ENCODE data around the gene NEDD9. TPM values are rescaled to one million over a fixed set of nuclear protein-coding genes. Genes with fewer than 3 reads are reported as not detected.

Gene NEDD9
- total and polyA plus RNA-seq, 10 of the 15 experiments (the other 5 are each of a cell fraction or from before 2014, with no cell fraction given), result 4.9 to 92.6 (median 14.6) TPM

GRCh38 chr6:11177271-11177670 is 55.2 kb downstream of the NEDD9 start:
- TF ChIP-seq FOS (IDR thresholded peaks at IDR 0.05; ENCODE audit: borderline replicate concordance, extremely low read depth, insufficient read length) (no peak), SRF (IDR thresholded peaks at IDR 0.05; ENCODE audit: low read depth in 2 of 2, low read length in 2 of 2) (no peak), CHD4 (IDR thresholded peaks at IDR 0.05) (no peak)
- DNase-seq (ENCODE audit: low read depth, low spot score) (no peak), FAIRE-seq (no peak), ATAC-seq (no peak)
- BruUV-seq (replicated peaks), result no TSS peak
- H3K36me3 ChIP-seq (ENCODE audit: control insufficient read depth in 2 of 2, insufficient read depth in 2 of 2, low read length in 1 of 2), result no peaks in the 10 kb centered on the region
- H3K9me3 ChIP-seq (replicated peaks; ENCODE audit: control insufficient read depth, insufficient read depth, low read length), result no peaks in the 10 kb centered on the region
- H3K4me3 ChIP-seq, result no peak overlapping the region
- ChIA-PET RAD21 (ENCODE audit: unreplicated experiment) (interaction anchor here (0.9 to 2.6 kb wide), 3 partner anchors 45 to 319 kb away, joined by 3 to 15 read pairs (median 3); no protein-coding TSS in a partner anchor), SMC1A (ENCODE audit: uncharacterized antibody, unreplicated experiment) (interaction anchor here (0.7 to 10.2 kb wide), 6 partner anchors 10 to 382 kb away, joined by 3 to 135 read pairs (median 3); no protein-coding TSS in a partner anchor), CTCF (interaction anchor here (1.1 to 2.8 kb wide), 5 partner anchors 10 to 319 kb away, joined by 3 to 12 read pairs (median 3); no protein-coding TSS in a partner anchor), POLR2A (interaction anchor here (0.5 kb wide), 1 partner anchor 90 kb away, joined by 6 read pairs; no protein-coding TSS in a partner anchor)
- H4K20me1 ChIP-seq (ENCODE audit: control insufficient read depth, insufficient read depth), result no peaks in the 10 kb centered on the region
- H3K27me3 ChIP-seq (replicated peaks in 1 of 2; ENCODE audit: control insufficient read depth in 2 of 2, insufficient read depth in 2 of 2, low read length in 1 of 2), result no peaks in the 10 kb centered on the region
- in situ Hi-C loops (cut with MboI), result loop anchor here (10.0 kb wide), 1 partner anchor 318 kb away; no protein-coding TSS in a partner anchor
- 100% methylated on average over 1 of the region's 1 CpG for WGBS (ENCODE audit: insufficient coverage, insufficient replicate concordance, low lambda C conversion rate, missing lambda C conversion rate)
- H2AFZ ChIP-seq (ENCODE audit: control insufficient read depth, low read depth, low read length), result no peak overlapping the region
- no peaks in the 10 kb centered on the region for H3K79me2 ChIP-seq (ENCODE audit: control insufficient read depth, insufficient read depth, low read length)
- H3K9ac ChIP-seq (ENCODE audit: control insufficient read depth, insufficient read depth, low read length), result no peak overlapping the region
- H3K4me1 ChIP-seq (ENCODE audit: control insufficient read depth, insufficient read depth, low read length), result no peaks in the 10 kb centered on the region
- H3K4me2 ChIP-seq (ENCODE audit: control insufficient read depth, insufficient read depth), result no peak overlapping the region
- intact Hi-C loops (cut with micrococcal nuclease; ENCODE audit: unreplicated experiment), result no loop called here
- H3K27ac ChIP-seq (ENCODE audit: control insufficient read depth, insufficient read depth), result no peak overlapping the region

GRCh38 chr6:11174242-11174611 is 58.2 kb downstream of the NEDD9 start:
- Histone ChIP-seq H3K4me2 (ENCODE audit: control insufficient read depth, insufficient read depth) (no peak overlapping the region), H3K4me1 (ENCODE audit: control insufficient read depth, insufficient read depth, low read length) (no peaks in the 10 kb centered on the region), H2AFZ (ENCODE audit: control insufficient read depth, low read depth, low read length) (no peak overlapping the region), H3K36me3 (ENCODE audit: control insufficient read depth in 2 of 2, insufficient read depth in 2 of 2, low read length in 1 of 2) (no peaks in the 10 kb centered on the region), H4K20me1 (ENCODE audit: control insufficient read depth, insufficient read depth) (no peaks in the 10 kb centered on the region), H3K27ac (ENCODE audit: control insufficient read depth, insufficient read depth) (no peak overlapping the region), H3K27me3 (replicated peaks in 1 of 2; ENCODE audit: control insufficient read depth in 2 of 2, insufficient read depth in 2 of 2, low read length in 1 of 2) (no peaks in the 10 kb centered on the region), H3K79me2 (ENCODE audit: control insufficient read depth, insufficient read depth, low read length) (no peaks in the 10 kb centered on the region), H3K9ac (ENCODE audit: control insufficient read depth, insufficient read depth, low read length) (no peak overlapping the region), H3K4me3 (no peak overlapping the region), H3K9me3 (replicated peaks; ENCODE audit: control insufficient read depth, insufficient read depth, low read length) (no peaks in the 10 kb centered on the region; the same call in 2 of the 3 replicates)
- CTCF ChIA-PET, result interaction anchor here (0.6 to 2.2 kb wide), 9 partner anchors 10 to 322 kb away, joined by 3 to 14 read pairs (median 3); partner anchors contain the start of gene NEDD9
- no peak for DNase-seq (ENCODE audit: low read depth, low spot score)
- no TSS peak for BruUV-seq (replicated peaks)
- RAD21 ChIA-PET (ENCODE audit: unreplicated experiment), result interaction anchor here (0.6 to 7.1 kb wide), 8 partner anchors 12 to 321 kb away, joined by 3 to 78 read pairs (median 3); no protein-coding TSS in a partner anchor
- in situ Hi-C loops (cut with MboI), result loop anchor here (10.0 kb wide), 1 partner anchor 321 kb away; no protein-coding TSS in a partner anchor
- intact Hi-C loops (cut with micrococcal nuclease; ENCODE audit: unreplicated experiment), result loop anchor here (5.0 kb wide), 2 partner anchors 103 to 193 kb away; no protein-coding TSS in a partner anchor
- FAIRE-seq, result no peak
- 79% methylated on average over 5 of the region's 5 CpGs for WGBS (ENCODE audit: insufficient coverage, insufficient replicate concordance, low lambda C conversion rate, missing lambda C conversion rate)
- POLR2A ChIA-PET, result interaction anchor here (0.5 to 1.5 kb wide), 5 partner anchors 8 to 232 kb away, joined by 3 to 8 read pairs (median 4); no protein-coding TSS in a partner anchor
- ATAC-seq, result no peak
- SMC1A ChIA-PET (ENCODE audit: uncharacterized antibody, unreplicated experiment), result interaction anchor here (0.8 to 10.2 kb wide), 12 partner anchors 17 to 402 kb away, joined by 3 to 135 read pairs (median 4); no protein-coding TSS in a partner anchor
- TF ChIP-seq CHD2 (IDR thresholded peaks at IDR 0.05; ENCODE audit: borderline replicate concordance, low read depth, low read length) (no peak), E2F4 (IDR thresholded peaks at IDR 0.05; ENCODE audit: low read depth, low read length) (no peak), EZH2 (IDR thresholded peaks at IDR 0.05; ENCODE audit: borderline replicate concordance, control insufficient read depth, low read depth, low read length) (no peak), CBX5 (IDR thresholded peaks at IDR 0.05; ENCODE audit: low read depth) (no peak), RELB (IDR thresholded peaks at IDR 0.05; ENCODE audit: low read depth) (no peak), BMI1 (IDR thresholded peaks at IDR 0.05; ENCODE audit: borderline replicate concordance) (no peak), HDAC6 (IDR thresholded peaks at IDR 0.05; ENCODE audit: unreplicated experiment) (no peak), NBN (IDR thresholded peaks at IDR 0.05) (no peak), ZNF207 (IDR thresholded peaks at IDR 0.05; ENCODE audit: borderline replicate concordance) (no peak), FOXK2 (IDR thresholded peaks at IDR 0.05) (no peak), ZNF622 (IDR thresholded peaks at IDR 0.05) (no peak), IKZF1 (conservative IDR thresholded peaks at IDR 0.05) (no peak), MTA2 (IDR thresholded peaks at IDR 0.05; ENCODE audit: low read depth) (no peak)

Measured in GM12878 (cell line).